ENCODE measurements around the gene ASAP2. TPM values are rescaled to one million over a fixed set of nuclear protein-coding genes. Genes with fewer than 3 reads are reported as not detected.

Gene ASAP2
- total and polyA plus RNA-seq, 8 donors = 21.1 to 41.8 (median 35.1) TPM

GRCh38 chr2:9228088-9228751 is 21.6 kb downstream of the ASAP2 start:
- Histone ChIP-seq H3K27ac (peak overlapping the region in 1 of 2 donors; percentile 53), H3K36me3 (no peaks in the 10 kb centered on the region), H3K4me3 (no peak overlapping the region), H3K4me1 (peaks cover 20 to 42% of the 10 kb centered on the region in 2 donors), H3K27me3 (peaks cover 0 to 11% of the 10 kb centered on the region in 2 donors), H3K9me3 (no peaks in the 10 kb centered on the region)
- ATAC-seq (no peak), DNase-seq (no peak)
- TF ChIP-seq, protein P1, sequence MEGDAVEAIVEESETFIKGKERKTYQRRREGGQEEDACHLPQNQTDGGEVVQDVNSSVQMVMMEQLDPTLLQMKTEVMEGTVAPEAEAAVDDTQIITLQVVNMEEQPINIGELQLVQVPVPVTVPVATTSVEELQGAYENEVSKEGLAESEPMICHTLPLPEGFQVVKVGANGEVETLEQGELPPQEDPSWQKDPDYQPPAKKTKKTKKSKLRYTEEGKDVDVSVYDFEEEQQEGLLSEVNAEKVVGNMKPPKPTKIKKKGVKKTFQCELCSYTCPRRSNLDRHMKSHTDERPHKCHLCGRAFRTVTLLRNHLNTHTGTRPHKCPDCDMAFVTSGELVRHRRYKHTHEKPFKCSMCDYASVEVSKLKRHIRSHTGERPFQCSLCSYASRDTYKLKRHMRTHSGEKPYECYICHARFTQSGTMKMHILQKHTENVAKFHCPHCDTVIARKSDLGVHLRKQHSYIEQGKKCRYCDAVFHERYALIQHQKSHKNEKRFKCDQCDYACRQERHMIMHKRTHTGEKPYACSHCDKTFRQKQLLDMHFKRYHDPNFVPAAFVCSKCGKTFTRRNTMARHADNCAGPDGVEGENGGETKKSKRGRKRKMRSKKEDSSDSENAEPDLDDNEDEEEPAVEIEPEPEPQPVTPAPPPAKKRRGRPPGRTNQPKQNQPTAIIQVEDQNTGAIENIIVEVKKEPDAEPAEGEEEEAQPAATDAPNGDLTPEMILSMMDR (IDR thresholded peaks at IDR 0.05) = no peak
- intact Hi-C loops (cut with DNase I) = no loop called here

- Histone ChIP-seq H3K4me3 (no peak overlapping the region), H3K27ac (no peak overlapping the region), H3K4me1 (peaks cover 20 to 49% of the 10 kb centered on the region in 2 donors), H3K9me3 (no peaks in the 10 kb centered on the region), H3K27me3 (peaks cover 0 to 11% of the 10 kb centered on the region in 2 donors), H3K36me3 (no peaks in the 10 kb centered on the region)
- TF ChIP-seq, protein P1 (IDR thresholded peaks at IDR 0.05) = no peak
- no peak for ATAC-seq
- intact Hi-C loops (cut with DNase I) = no loop called here
- peak in 1 of 4 donors; percentile 36 for DNase-seq
Measured at GRCh38 chr2:9228781-9229469, 22.3 kb downstream of the ASAP2 start.

DNA sequence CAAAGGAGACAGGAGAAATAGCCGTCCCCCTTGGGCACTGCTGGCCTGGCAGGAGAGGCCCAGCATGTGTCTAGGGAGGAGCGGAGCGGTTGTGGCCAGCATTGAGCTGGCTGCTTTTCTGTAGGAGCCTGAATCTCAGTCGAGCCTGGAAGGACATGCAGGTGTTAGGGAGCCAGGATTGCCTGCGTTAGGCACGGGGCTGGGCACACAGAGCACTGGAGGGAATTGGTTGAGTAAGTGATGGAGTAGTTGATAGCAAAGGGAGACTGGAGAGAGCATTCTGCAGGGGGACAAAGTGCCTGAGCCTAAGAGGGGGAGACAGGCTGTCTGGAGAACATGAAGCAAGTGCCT is 22.8 kb downstream of the ASAP2 start:
- ATAC-seq (no peak), DNase-seq (peak in 1 of 4 donors; percentile 31)
- intact Hi-C loops (cut with DNase I) = no loop called here
- no peak overlapping the region for H3K4me3 ChIP-seq
- peaks cover 0 to 11% of the 10 kb centered on the region in 2 donors for H3K27me3 ChIP-seq
- no peaks in the 10 kb centered on the region for H3K9me3 ChIP-seq
- peaks cover 24 to 54% of the 10 kb centered on the region in 2 donors for H3K4me1 ChIP-seq
- no peaks in the 10 kb centered on the region for H3K36me3 ChIP-seq
- TF ChIP-seq, protein P1 (IDR thresholded peaks at IDR 0.05) = no peak
- no peak overlapping the region for H3K27ac ChIP-seq

GRCh38 chr2:9230051-9230802 is 23.6 kb downstream of the ASAP2 start:
- Histone ChIP-seq H3K4me3 (no peak overlapping the region), H3K9me3 (no peaks in the 10 kb centered on the region), H3K27ac (peak overlapping the region in 1 of 2 donors; percentile 45), H3K27me3 (peaks cover 0 to 11% of the 10 kb centered on the region in 2 donors), H3K36me3 (no peaks in the 10 kb centered on the region), H3K4me1 (peaks cover 32 to 62% of the 10 kb centered on the region in 2 donors)
- ATAC-seq (no peak), DNase-seq (peak in 1 of 4 donors; percentile 63)
- TF ChIP-seq, protein P1 (IDR thresholded peaks at IDR 0.05) = no peak
- intact Hi-C loops (cut with DNase I) = no loop called here

GRCh38 chr2:9230881-9231280 is 24.3 kb downstream of the ASAP2 start:
- H3K9me3 ChIP-seq = no peaks in the 10 kb centered on the region
- ATAC-seq = peak; percentile 7
- H3K36me3 ChIP-seq = no peaks in the 10 kb centered on the region
- H3K4me3 ChIP-seq = no peak overlapping the region
- TF ChIP-seq, protein P1 (IDR thresholded peaks at IDR 0.05) = no peak
- H3K27ac ChIP-seq = peak overlapping the region in 1 of 2 donors; percentile 45
- peak in 1 of 4 donors; percentile 75 for DNase-seq
- intact Hi-C loops (cut with DNase I) = no loop called here
- peaks cover 37 to 68% of the 10 kb centered on the region in 2 donors for H3K4me1 ChIP-seq
- peaks cover 0 to 11% of the 10 kb centered on the region in 2 donors for H3K27me3 ChIP-seq

Measured in left lung (tissue), 10 donors.